22Rv1 (cell line): ENCODE results near the gene MTRF1.
"Not testable (repeated sequence)": the region's sequence is repeated elsewhere in the genome, so short reads cannot be mapped to it uniquely, and the experiment has no call there.

Source experiments
- H3K27ac ChIP-seq: fragments of 450-650 bp; 2 replicates; pipeline ENCODE4 v1.5.1; 2017
- ZFX ChIP-seq: fragments of 450-650 bp; IDR thresholded peaks from 2 replicates; pipeline ENCODE4 v1.6.1; 2017; ENCODE audit warnings: antibody characterized with exemption, borderline replicate concordance
- TF ChIP-seq, protein P1 (sequence below): fragments of 450-650 bp; IDR thresholded peaks from 2 replicates; pipeline ENCODE4 v1.5.1; 2017; ENCODE audit warnings: mild to moderate bottlenecking

Gene MTRF1

DNA sequence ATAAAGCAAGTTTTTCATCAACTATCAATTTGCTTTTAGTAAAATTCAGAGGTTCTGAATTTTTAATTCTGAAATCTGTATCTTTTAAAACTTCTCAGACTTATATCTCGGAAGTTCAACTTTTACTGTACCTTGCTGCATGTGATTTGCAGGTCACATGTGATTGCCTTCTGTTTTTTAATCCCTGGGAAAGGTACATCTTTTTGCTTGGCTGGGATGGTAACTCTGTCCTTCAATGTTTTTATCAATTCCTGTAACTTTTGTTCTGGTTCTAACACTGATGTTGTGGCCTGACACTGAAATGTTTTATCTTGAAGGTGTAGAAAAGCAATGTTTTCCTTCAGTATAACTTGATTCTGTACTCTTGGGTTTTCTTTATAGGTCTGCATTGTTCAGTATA, 31.5 kb upstream of the MTRF1 start:
- no peak for TF ChIP-seq ZFX
- TF ChIP-seq, protein P1, sequence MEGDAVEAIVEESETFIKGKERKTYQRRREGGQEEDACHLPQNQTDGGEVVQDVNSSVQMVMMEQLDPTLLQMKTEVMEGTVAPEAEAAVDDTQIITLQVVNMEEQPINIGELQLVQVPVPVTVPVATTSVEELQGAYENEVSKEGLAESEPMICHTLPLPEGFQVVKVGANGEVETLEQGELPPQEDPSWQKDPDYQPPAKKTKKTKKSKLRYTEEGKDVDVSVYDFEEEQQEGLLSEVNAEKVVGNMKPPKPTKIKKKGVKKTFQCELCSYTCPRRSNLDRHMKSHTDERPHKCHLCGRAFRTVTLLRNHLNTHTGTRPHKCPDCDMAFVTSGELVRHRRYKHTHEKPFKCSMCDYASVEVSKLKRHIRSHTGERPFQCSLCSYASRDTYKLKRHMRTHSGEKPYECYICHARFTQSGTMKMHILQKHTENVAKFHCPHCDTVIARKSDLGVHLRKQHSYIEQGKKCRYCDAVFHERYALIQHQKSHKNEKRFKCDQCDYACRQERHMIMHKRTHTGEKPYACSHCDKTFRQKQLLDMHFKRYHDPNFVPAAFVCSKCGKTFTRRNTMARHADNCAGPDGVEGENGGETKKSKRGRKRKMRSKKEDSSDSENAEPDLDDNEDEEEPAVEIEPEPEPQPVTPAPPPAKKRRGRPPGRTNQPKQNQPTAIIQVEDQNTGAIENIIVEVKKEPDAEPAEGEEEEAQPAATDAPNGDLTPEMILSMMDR: no peak
- H3K27ac ChIP-seq: no peak overlapping the region

DNA sequence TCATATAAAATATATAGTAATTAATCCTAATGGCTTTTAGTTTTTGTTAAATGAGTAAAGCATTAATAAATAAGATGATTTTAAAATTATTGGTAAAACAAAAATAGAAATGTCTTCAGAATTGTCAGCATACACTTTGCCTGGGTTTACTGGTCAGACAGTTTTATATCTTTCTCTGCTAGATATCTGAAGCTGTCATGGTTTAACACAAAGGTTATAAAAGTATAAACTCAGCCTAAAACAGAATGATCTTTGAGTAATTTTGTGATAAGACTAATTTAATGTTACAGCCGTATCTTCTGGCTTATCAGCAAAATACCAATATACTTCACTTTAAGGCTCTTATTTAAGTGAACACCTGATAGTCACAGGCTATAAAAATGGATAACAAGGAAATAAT, 29.9 kb upstream of the MTRF1 start:
- TF ChIP-seq, protein P1: no peak
- no peak for TF ChIP-seq ZFX
- no peak overlapping the region for H3K27ac ChIP-seq

DNA sequence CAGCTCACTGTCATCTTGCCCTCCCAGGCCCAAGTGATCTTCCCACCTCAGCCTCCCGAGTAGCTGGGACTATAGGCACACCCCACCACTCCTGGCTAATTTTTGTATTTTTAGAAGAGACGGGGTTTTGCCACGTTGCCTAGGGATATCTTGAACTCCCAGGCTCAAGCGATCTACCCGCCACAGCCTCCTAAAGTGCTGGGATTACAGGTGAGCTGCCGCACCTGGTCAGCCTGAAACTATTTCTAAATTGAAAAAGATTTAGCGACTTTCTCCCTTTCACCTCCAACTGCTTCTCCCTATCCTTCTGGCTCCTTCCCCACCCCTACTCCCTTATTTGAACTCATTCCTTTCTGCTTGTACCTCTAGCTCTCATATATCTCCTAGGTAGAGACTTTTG, 27.9 kb upstream of the MTRF1 start:
- TF ChIP-seq, protein P1: no peak
- TF ChIP-seq ZFX: no peak

DNA sequence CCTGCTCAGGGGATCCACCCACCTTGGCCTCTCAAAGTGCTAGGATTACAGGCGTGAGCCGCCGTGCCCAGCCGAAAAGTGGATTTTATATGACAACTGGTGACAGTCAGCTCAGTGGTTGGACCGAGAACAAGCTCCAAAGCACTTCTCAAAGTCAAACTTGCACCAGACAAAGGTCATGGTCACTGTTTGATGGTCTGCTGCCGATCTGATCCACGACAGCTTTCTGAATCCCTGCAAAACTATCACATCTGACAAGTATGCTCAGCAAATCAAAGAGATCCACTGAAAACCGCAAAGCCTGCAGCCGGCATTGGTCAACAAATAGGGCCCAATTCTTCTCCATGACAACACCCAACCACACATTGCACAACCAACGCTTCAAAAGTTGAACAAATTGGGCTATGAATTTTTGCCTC, 26.1 kb upstream of the MTRF1 start:
- TF ChIP-seq, protein P1: no peak
- no peak for TF ChIP-seq ZFX
- H3K27ac ChIP-seq: no peak overlapping the region

More for the DNA sequence above, 27.9 kb upstream of the MTRF1 start:
- no peak overlapping the region for H3K27ac ChIP-seq

DNA sequence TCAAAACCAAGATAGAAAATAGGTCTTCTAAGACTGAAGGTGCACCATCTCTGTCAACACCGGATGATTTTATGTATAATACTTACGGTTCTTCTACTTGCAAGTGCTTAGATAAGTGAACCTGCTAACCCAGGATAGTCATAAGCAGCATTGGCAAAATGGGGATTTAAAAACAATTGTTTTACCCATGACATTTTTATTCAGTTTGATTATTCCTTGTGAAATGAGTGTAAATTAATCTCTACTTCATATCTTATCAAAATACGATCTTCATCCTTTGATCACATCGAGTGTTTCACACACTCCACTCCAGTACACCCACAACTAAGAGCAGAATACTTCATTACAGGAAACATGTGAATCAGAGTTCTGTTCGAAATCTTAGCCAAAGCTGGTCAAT, 23.0 kb upstream of the MTRF1 start:
- no peak for TF ChIP-seq ZFX
- TF ChIP-seq, protein P1: no peak
- H3K27ac ChIP-seq: no peak overlapping the region

DNA sequence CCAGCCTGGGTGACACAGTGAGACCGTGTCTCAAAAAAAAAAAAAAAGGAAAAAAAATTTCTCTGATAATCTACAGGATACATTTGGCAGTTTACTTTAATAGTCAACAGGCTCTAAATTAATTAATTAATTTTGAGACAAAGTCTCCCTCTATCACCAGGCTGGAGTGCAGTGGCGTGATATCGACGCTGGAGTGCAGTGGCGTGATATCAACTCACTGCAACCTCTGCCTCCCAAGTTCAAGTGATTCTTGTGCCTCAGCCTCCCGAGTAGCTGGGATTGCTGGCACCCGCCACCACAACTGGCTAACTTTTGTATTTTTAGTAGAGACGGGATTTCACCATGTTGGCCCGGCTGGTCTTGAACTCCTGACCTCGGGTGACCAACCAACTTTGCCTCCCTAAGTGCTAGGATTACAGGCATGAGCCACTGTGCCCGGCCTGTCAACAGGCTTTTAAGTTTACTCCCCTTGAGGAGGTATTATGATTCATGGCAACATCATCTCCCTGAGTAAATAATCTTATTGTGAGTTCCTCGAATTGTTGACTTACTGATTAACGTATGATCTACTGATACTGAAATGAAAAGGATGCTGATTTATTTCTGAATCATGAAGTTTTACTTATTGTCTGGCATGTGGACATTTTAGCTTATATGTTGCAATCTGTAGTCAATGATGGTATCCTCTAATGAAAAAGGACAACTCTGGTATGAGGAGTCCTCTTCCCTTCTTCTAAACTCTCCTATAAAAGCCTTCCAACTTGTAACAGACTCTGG, 21.3 kb upstream of the MTRF1 start:
- TF ChIP-seq, protein P1: no peak
- TF ChIP-seq ZFX: no peak
- H3K27ac ChIP-seq: no peak overlapping the region

DNA sequence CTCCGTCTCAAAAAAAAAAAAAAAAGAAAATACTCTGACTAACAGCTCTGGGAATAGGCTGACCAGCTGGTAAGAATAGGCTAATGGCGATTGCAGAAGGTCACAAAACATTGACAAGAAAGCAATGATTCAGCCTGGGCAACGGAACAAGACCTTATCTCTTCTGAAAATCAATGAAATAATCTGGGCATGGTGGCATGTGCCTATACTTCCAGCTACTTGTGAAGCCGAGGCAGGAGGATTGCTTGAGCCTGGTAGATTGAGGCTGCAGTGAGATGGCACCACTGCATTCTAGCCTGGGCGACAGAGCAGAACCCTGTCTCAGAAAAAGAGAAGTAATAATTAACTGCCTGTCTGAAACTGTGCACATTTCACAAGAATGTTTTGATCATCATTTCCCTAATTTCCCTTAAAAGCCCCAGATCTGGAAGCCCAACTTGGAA, 18.8 kb upstream of the MTRF1 start:
- TF ChIP-seq, protein P1: no peak
- TF ChIP-seq ZFX: no peak
- H3K27ac ChIP-seq: no peak overlapping the region

DNA sequence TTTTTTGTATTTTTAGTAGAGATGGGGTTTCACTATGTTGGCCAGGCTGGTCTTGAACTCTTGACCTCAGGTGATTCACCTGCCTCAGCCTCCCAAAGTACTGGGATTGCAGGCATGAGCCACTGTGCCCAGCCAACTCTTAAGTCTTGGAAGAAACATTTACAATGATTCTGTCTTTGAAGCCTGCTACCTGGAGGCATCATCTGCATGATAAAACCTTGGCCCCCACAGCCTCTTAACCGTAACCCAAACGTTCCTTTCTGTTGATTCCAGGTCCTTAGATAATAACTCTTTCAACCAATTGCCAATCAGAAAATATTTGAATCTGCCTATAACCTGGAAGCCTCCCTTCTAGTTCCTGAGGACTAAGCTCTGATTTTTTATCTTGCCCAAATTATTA, 15.8 kb upstream of the MTRF1 start:
- not testable (repeated sequence) for H3K27ac ChIP-seq
